GF-D8 (cell line): ENCODE measurements around the gene IZUMO1.
A peak's percentile ranks its signal among the peaks of the same experiment; 100 is the strongest.
"Not testable (repeated sequence)": the region's sequence is repeated elsewhere in the genome, so short reads cannot be mapped to it uniquely, and the experiment has no call there.

Experiments used
- DNase-seq: peaks from one replicate; lab custom pipeline; 2025; lab: John Stamatoyannopoulos, UW

Gene IZUMO1

GRCh38 chr19:48713041-48713863, 33.5 kb downstream of the IZUMO1 start:
- no peak for DNase-seq

DNA sequence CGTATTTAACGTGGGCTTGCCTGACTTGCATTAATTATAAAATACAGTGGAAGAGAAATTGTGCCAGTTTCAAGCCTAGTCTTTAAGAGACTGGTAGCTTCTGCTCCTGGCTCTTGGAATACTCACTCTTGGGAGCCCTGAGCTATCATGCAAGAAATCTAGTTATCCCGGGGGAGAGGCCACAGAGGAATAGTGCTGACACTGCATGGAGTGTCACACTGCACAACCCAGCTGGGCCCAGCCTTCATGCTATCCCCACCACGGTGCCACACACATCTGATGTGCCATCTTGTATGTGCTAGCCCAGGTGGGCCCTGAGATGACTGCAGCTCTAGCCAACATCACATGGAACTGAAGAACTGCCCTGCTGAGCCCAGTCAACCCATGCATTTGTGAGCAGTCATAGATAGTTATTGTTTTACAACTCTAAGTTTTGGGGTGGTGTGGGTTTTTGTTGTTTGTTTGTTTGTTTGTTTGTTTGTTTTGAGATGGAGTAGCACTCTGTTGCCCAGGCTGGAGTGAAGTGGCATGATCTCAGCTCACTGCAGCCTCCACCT, 35.5 kb downstream of the IZUMO1 start:
- DNase-seq, result no peak

DNA sequence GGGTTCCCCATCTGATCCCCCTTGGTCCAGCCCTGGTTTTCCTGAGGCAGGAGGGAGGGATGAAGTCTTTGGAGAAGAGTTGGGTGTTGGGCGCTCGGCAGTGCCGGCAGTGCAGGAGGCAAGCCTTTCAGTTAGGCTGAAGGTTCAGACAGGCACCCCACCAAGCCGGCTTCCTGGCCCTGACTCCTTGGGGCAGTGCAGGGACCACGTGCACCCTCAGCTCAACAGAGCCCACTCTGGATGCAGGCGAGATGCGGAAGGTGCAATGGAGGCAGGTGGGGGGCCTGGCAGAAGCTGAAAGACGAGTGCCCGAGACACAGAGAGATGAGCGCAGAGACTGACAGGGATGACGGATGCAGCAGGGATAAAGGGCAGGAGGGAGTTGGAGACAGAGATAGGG, 38.2 kb downstream of the IZUMO1 start:
- no peak for DNase-seq

DNA sequence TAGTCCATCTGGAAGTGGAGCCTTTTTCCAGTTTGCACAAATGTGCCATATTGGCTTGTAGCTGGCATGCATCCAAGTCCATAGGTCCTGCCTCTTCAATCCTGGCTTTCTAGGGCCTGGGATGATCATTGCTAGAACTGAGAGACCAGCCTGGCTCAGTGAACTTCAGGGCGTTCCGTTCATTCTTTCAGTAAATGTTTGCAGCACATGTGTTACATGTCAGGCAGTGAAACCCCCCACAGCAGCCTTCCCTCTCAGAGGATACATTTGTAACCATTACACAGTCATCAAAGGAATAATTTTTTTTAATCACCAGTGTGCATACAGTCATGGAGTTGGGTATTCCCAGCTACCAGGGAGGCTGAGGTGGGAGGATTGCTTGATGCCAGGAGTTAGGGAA, 41.3 kb downstream of the IZUMO1 start:
- DNase-seq, result no peak

DNA sequence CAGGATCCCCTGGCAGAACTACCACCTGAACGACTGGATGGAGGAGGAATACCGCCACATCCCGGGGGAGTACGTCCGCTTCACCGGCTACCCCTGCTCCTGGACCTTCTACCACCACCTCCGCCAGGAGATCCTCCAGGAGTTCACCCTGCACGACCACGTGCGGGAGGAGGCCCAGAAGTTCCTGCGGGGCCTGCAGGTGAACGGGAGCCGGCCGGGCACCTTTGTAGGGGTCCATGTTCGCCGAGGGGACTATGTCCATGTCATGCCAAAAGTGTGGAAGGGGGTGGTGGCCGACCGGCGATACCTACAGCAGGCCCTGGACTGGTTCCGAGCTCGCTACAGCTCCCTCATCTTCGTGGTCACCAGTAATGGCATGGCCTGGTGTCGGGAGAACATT, 43.4 kb downstream of the IZUMO1 start:
- DNase-seq, result no peak

DNA sequence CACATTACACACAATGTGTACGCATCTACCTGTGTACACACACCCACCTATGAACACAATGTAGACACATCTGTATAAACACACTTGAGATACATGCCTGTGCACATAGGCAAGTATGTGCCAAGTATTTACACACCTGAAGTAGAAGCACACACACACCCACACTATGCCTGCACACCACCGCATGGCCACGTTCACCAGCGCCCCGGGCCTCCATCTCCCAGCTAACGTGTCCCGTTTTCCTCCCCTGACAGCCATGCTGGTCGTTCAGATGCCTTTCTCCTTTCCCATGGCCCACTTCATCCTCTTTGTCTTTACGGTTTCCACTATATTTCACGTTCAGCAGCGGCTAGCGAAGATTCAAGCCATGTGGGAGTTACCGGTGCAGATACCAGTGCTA, 44.0 kb downstream of the IZUMO1 start:
- DNase-seq, result no peak

DNA sequence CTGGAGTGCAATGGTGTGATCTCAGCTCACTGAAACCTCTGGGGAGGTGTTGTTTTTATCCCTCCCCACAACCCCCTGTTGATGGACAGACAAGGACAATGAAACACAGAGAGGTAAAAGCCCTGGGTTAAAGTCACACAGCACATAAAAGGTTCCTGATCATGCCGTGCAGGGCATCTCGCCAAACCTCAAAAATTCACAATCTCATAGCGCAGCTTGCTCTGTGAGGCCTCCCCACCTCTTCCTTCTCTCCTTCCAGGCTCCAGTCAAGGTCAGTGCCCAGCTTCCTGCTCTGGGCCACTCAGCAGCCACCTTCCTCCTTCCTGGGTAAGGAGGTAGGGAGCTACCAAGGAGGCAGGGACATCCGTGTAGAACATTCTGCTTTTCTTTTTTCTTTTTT, 48.7 kb downstream of the IZUMO1 start:
- DNase-seq, result peak; percentile 51

DNA sequence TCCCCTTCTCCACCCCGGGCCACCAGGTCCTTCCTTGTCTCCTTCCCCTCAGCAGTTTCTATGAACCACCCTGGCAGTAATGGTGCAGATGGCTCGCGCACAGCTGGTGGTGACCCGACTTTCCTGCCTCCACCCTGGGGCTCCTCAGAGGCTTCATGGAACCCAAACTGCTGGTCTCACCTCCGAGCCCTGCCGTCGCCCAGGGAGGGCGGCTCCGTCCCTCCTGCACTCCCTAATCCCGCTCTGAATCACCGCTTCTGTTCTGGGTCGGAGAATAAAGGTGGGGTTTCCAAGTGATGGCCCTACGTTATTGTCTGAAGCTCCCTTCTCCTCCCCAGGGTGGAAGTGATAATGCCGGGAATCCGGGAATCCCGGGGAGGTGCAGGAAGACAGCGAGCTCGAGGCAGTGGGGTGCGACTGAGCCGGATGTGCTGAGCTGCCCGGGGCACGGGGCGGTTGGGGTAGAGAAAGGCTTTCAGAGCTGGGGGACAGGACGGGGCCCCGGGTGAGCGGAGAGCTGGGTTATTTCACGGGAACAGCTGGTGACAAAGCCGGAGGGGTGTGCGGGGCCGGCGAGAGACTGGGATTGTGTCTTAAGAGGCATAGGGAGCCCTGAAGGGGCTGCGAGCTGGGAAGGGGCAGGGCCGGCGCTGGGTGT, 50.2 kb downstream of the IZUMO1 start:
- no peak for DNase-seq

DNA sequence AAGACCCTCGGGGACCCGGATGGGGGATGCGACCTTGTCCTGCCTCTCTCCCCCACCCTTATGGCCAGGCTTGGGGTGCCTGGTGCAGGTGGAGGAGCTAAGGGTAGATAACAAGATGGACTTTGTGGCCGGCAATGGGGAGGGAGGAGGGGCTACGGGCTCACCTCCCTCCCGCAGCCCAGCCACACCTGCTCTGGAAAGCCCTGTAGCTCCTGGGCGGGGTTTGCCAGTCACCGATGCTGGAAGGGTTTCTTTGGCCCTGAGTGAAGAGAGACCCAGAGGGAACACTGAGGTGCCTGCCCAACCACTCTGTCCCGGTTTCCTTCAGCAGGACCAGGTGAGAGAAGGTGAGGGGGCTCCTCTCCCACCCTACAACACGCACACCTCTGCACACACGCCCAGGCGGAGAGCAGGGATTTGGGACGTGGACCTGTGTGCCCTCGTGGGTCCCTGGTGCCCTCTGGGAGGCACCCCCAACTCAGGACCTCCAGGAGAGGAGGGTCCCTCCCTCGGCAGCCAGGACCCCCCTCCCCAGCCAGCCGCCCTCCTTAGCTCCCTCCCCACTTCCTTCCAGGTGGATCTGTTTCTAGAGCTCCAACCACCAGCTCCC, 50.9 kb downstream of the IZUMO1 start, which contains the start of gene FUT2:
TSS of gene FUT2 (plus strand) at position 229 of the 610 bp plus-strand sequence. CDS start 6,986 bp downstream, outside the sequence.
- no peak for DNase-seq

DNA sequence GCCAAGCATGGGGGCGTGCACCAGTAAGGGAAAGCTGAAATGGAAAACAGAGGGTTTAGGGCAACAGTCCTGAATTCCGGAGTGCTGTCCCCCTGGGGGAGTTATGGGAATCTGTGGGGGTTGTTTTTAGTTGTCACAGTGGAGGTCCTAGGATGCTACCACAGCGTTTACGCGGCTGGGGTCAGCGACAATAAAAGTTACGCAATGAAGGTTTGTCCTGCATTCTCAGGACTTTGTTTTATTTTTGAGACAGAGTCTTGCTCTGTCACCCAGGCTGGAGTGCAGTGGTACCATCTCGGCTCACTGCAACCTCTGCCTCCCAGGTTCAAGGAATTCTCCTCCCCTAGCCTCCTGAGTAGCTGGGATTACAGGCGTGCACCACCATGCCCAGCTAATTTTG, 53.1 kb downstream of the IZUMO1 start:
- DNase-seq, result not testable (repeated sequence)
